GM15510 (cell line): Measurements from ENCODE around the gene RGS19.

Source experiments
- POLR2A ChIP-seq: IDR thresholded peaks from 3 replicates; pipeline ENCODE4 v1.6.1; 2011; ENCODE audit warnings: borderline replicate concordance; ENCODE audit not compliant: insufficient read length; ENCODE audit errors: extremely low read depth

The RGS19 gene

GRCh38 chr20:64055396-64055892 lies 23.9 kb downstream of the RGS19 start:
- TF ChIP-seq POLR2A: no peak

- TF ChIP-seq POLR2A: no peak
Observed at GRCh38 chr20:64053841-64054661, 25.3 kb downstream of the RGS19 start.

GRCh38 chr20:64052987-64053840 lies 26.1 kb downstream of the RGS19 start:
- TF ChIP-seq POLR2A: no peak

- no peak for TF ChIP-seq POLR2A
Observed at GRCh38 chr20:64052326-64052722, 27.0 kb downstream of the RGS19 start.

- TF ChIP-seq POLR2A: no peak
Observed at GRCh38 chr20:64051561-64052325, 27.6 kb downstream of the RGS19 start.

GRCh38 chr20:64051033-64051452 lies 28.3 kb downstream of the RGS19 start:
- no peak for TF ChIP-seq POLR2A

GRCh38 chr20:64050261-64051032 lies 28.9 kb downstream of the RGS19 start:
- TF ChIP-seq POLR2A: no peak

- TF ChIP-seq POLR2A: no peak
Observed at GRCh38 chr20:64049878-64050260, 29.4 kb downstream of the RGS19 start.

- no peak for TF ChIP-seq POLR2A
Observed at GRCh38 chr20:64049060-64049877, 30.0 kb downstream of the RGS19 start, which contains the start of gene SOX18. Gene SOX18 (minus strand): TSS chr20:64049639. CDS start chr20:64049516, 123 bp downstream.

- TF ChIP-seq POLR2A: no peak
Observed at GRCh38 chr20:64048402-64049044, 30.8 kb downstream of the RGS19 start.

GRCh38 chr20:64047968-64048401 lies 31.3 kb downstream of the RGS19 start:
- TF ChIP-seq POLR2A: no peak

GRCh38 chr20:64047046-64047389 lies 32.3 kb downstream of the RGS19 start:
- no peak for TF ChIP-seq POLR2A
